Measurements from ENCODE around the gene GOLGA2. TPM values are rescaled to one million over a fixed set of nuclear protein-coding genes. Genes with fewer than 3 reads are reported as not detected.

GOLGA2 gene
- total and polyA plus RNA-seq, 2 of the 13 experiments (the other 11 are each of a cell fraction or from before 2014, with no cell fraction given): 45.3 to 45.8 TPM

GRCh38 chr9:128322404-128323211 lies 46.8 kb upstream of the GOLGA2 start, which contains the start of the genes COQ4 and TRUB2 (continued):
- TF ChIP-seq, protein P1, sequence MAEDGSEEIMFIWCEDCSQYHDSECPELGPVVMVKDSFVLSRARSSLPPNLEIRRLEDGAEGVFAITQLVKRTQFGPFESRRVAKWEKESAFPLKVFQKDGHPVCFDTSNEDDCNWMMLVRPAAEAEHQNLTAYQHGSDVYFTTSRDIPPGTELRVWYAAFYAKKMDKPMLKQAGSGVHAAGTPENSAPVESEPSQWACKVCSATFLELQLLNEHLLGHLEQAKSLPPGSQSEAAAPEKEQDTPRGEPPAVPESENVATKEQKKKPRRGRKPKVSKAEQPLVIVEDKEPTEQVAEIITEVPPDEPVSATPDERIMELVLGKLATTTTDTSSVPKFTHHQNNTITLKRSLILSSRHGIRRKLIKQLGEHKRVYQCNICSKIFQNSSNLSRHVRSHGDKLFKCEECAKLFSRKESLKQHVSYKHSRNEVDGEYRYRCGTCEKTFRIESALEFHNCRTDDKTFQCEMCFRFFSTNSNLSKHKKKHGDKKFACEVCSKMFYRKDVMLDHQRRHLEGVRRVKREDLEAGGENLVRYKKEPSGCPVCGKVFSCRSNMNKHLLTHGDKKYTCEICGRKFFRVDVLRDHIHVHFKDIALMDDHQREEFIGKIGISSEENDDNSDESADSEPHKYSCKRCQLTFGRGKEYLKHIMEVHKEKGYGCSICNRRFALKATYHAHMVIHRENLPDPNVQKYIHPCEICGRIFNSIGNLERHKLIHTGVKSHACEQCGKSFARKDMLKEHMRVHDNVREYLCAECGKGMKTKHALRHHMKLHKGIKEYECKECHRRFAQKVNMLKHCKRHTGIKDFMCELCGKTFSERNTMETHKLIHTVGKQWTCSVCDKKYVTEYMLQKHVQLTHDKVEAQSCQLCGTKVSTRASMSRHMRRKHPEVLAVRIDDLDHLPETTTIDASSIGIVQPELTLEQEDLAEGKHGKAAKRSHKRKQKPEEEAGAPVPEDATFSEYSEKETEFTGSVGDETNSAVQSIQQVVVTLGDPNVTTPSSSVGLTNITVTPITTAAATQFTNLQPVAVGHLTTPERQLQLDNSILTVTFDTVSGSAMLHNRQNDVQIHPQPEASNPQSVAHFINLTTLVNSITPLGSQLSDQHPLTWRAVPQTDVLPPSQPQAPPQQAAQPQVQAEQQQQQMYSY (CRISPR knock-in tag; IDR thresholded peaks at IDR 0.05): no peak
- TF ChIP-seq, protein P2, sequence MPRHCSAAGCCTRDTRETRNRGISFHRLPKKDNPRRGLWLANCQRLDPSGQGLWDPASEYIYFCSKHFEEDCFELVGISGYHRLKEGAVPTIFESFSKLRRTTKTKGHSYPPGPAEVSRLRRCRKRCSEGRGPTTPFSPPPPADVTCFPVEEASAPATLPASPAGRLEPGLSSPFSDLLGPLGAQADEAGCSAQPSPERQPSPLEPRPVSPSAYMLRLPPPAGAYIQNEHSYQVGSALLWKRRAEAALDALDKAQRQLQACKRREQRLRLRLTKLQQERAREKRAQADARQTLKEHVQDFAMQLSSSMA (CRISPR knock-in tag; IDR thresholded peaks at IDR 0.05): no peak
- peak; percentile 87 for TF ChIP-seq TBX2 (CRISPR knock-in tag; IDR thresholded peaks at IDR 0.05; ENCODE audit: borderline replicate concordance)
- no peak for TF ChIP-seq ZNF33A (CRISPR knock-in tag; IDR thresholded peaks at IDR 0.05; ENCODE audit: borderline replicate concordance)
- TF ChIP-seq ZMYM2 (CRISPR knock-in tag; IDR thresholded peaks at IDR 0.05): no peak
- no peak for TF ChIP-seq ZNF235 (CRISPR knock-in tag; IDR thresholded peaks at IDR 0.05; ENCODE audit: borderline replicate concordance)
- TF ChIP-seq ZNF766 (CRISPR knock-in tag; IDR thresholded peaks at IDR 0.05; ENCODE audit: borderline replicate concordance): peak; percentile 83; the same call in 1 of the 2 replicates
- TF ChIP-seq SNAPC2 (CRISPR knock-in tag; IDR thresholded peaks at IDR 0.05): no peak
- TF ChIP-seq GZF1 (CRISPR knock-in tag; IDR thresholded peaks at IDR 0.05): 0 out of 2 replicates have a peak, but pooled peaks have one; percentile 25
- TF ChIP-seq ZNF546 (CRISPR knock-in tag; conservative IDR thresholded peaks at IDR 0.05): 0 out of 2 replicates have a peak, but pooled peaks have one; percentile 36
- no peak for TF ChIP-seq ZNF34 (CRISPR knock-in tag; IDR thresholded peaks at IDR 0.05; ENCODE audit: borderline replicate concordance)
- 0 out of 2 replicates have a peak, but pooled peaks have one; percentile 22 for TF ChIP-seq CHD2 (IDR thresholded peaks at IDR 0.05; ENCODE audit: low read depth, low read length)
- TF ChIP-seq JARID2 (CRISPR knock-in tag; IDR thresholded peaks at IDR 0.05; ENCODE audit: insufficient replicate concordance): no peak
- TF ChIP-seq CHCHD3 (CRISPR knock-in tag; IDR thresholded peaks at IDR 0.05): no peak
- no peak for TF ChIP-seq ZNF251 (CRISPR knock-in tag; IDR thresholded peaks at IDR 0.05)
- TF ChIP-seq ELF3 (CRISPR knock-in tag; IDR thresholded peaks at IDR 0.05): peak; percentile 79
- TF ChIP-seq, protein P3, sequence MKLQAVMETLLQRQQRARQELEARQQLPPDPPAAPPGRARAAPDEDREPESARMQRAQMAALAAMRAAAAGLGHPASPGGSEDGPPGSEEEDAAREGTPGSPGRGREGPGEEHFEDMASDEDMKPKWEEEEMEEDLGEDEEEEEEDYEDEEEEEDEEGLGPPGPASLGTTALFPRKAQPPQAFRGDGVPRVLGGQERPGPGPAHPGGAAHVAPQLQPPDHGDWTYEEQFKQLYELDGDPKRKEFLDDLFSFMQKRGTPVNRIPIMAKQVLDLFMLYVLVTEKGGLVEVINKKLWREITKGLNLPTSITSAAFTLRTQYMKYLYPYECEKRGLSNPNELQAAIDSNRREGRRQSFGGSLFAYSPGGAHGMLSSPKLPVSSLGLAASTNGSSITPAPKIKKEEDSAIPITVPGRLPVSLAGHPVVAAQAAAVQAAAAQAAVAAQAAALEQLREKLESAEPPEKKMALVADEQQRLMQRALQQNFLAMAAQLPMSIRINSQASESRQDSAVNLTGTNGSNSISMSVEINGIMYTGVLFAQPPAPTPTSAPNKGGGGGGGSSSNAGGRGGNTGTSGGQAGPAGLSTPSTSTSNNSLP (IDR thresholded peaks at IDR 0.05; ENCODE audit: low read depth, low read length): peak; percentile 52; the same call in 1 of the 2 replicates
- peak; percentile 43; the same call in 1 of the 2 replicates for TF ChIP-seq KMT2A (CRISPR knock-in tag; IDR thresholded peaks at IDR 0.05)
- peak; percentile 60; the same call in 1 of the 2 replicates for TF ChIP-seq POGZ (CRISPR knock-in tag; IDR thresholded peaks at IDR 0.05)
- TF ChIP-seq, protein P4, sequence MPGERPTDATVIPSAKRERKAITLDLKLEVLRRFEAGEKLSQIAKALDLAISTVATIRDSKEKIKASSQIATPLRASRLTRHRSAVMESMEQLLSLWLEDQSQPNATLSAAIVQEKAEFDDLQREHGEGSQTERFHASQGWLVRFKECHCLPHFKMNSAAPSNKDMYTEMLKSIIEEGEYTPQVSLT (CRISPR knock-in tag; IDR thresholded peaks at IDR 0.05; ENCODE audit: borderline replicate concordance, low read depth): no peak; the same call in 1 of the 2 replicates

Measured in HepG2 (cell line).